Skeletal muscle cell (primary cell): ENCODE results near the gene FBXL22.

Experiments used
- DNase-seq: peaks from one replicate; pipeline ENCODE4 v3.0.0-alpha.2; 2010; ENCODE audit warnings: low read depth
- H3K4me3 ChIP-seq: 2 replicates; pipeline ENCODE4 v1.5.1; 2011; ENCODE audit warnings: low read depth, mild to moderate bottlenecking, control low read depth, low read length, moderate library complexity

The FBXL22 gene

GRCh38 chr15:63587527-63587926, 9.7 kb upstream of the FBXL22 start:
- no peak for DNase-seq
- no peak overlapping the region for H3K4me3 ChIP-seq

DNA sequence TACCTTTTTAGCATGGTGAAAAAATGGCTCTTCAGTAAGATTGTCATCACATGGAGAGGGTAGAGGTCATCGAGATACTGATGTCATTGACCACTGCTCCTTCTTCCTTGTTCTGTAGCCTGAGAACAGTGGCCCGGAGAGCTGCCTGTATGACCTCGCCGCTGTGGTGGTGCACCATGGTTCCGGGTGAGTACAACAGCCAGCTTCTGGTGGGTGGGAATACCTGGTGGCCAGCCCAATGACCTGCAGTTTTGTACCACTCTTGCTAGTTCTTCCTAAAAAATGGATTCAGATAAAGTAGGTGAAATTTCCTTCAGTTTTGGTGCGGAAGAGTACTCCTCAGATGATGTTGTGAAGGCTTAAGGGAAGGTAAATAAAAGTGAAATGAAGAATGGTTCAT, 8.4 kb upstream of the FBXL22 start:
- H3K4me3 ChIP-seq = no peak overlapping the region
- DNase-seq = no peak

- no peak for DNase-seq
- H3K4me3 ChIP-seq = no peak overlapping the region
Measured at GRCh38 chr15:63593705-63594671, 3.2 kb upstream of the FBXL22 start.

GRCh38 chr15:63595065-63595464, 2.1 kb upstream of the FBXL22 start:
- H3K4me3 ChIP-seq = no peak overlapping the region
- DNase-seq = no peak

- no peak for DNase-seq
- H3K4me3 ChIP-seq = no peak overlapping the region
Measured at GRCh38 chr15:63595688-63596087, 1.5 kb upstream of the FBXL22 start.

DNA sequence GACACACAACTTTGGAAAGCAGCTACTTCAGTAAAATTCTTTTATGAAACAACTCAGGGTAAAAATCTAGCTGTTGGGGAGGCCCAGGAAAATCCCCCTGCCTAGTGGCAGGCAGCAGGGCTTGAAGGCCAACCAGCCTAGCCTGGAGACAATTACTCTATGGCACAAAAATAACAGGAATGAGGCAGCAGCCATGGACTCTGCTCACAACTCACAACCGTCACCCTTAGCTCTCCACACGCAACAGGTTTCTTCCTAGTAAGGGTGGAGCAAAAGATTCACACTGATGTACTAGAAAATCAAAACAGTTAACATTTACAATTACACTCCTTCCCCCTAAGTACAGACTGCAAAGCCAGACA, 530 bp upstream of the FBXL22 start:
- no peak for DNase-seq
- no peak overlapping the region for H3K4me3 ChIP-seq

DNA sequence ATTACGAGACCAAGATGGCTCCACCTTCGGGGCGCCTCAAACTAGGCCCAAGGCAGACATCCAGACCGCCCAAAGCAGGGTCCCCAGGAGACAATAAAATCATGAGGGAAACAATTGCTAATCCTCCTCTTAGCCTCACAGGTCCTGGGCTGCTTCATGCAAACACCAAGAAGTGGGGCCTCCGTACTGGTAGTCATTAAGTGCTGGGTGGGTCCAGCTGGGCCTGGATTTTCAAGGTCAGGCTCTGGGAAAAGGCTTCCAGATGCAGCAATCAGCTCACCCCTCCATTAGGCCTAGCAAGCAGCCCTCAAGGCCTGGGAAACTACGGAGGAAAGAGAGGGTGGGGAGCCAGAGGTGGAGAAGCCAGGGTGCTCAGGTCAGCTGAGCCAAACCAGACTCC, 634 bp downstream of the FBXL22 start:
- peak overlapping the region; percentile 10 for H3K4me3 ChIP-seq

GRCh38 chr15:63598473-63599400, 1.6 kb downstream of the FBXL22 start:
- H3K4me3 ChIP-seq = no peak overlapping the region
- no peak for DNase-seq

More for the DNA sequence above, 634 bp downstream of the FBXL22 start:
- DNase-seq = no peak

DNA sequence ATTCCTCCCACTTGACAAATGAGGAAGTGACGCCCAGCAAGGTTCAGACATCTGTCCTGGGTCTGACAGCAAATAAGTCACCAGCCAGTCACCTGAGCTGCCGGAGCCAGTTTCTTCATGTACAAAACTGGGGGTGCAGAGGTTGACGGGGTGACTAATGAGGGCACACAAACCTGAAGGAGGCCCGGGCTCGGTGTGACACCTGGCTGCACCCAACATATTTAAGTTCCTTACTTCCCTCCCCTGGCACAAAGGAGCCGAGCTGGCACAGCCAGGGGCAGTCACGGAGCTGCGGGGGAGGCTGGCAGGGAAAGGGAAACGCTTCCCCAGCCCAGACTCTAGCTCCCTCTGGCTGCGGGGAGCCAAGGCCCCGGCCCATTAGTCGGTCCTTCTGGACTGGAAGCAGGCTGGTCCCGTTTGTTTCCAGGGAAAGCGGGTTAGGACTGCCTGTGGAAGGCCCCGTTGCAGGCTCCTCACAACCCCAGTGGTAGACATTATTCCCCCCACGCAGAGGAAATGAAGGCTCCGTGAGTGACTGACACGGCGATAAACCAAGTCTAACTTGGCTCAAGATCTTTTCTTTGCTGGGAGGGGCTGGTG, 2.3 kb downstream of the FBXL22 start:
- DNase-seq = no peak
- peak overlapping the region; percentile 55 for H3K4me3 ChIP-seq

DNA sequence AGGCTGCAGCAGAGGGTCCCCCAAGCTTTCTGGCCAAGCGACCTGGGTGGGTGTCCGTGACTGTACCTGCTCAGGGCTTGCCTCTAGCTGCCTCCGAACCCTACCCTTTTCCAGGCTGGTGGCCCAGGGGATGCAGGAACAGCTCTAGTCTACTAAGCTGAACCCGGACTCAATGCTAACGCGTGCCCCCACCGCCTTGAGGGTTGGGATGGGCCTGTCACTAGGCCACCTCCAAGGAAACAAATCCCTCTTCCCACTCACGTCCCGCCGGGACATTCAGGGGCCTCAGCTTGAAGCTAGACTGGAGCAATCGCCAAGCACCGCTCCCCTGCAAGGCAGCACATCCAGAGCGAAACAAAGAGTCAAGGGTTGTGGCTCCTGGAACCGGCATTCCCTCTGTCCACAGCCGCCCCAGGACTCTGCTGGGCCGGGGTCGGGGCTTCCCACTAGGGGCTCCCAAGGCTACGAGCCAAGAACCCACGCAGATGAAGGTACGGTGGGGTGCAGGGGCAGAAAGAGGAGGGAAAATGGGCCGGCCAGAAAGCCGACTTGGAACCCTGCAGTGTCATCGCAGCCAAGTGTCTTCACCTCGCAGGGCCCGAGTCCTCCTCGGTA, 2.9 kb downstream of the FBXL22 start:
- DNase-seq = no peak
- peak overlapping the region; percentile 55 for H3K4me3 ChIP-seq

DNA sequence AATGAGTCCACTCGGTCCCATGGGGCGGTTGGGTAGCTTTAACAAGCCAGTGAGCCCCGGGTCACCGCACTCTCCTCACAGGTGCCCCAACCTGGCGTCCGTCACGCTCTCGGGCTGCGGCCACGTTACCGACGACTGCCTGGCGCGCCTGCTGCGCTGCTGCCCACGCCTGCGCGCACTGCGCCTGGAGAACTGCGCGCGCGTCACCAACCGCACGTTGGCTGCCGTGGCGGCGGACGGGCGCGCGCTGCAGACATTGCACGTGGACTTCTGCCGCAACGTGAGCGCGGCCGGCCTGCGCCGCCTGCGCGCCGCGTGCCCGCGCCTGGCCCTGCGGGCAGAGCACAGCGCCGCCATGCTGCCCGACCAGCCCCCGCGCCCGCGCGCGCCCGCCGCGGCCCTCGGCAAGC, 3.4 kb downstream of the FBXL22 start:
- peak; percentile 85 for DNase-seq
- H3K4me3 ChIP-seq = peak overlapping the region; percentile 76

GRCh38 chr15:63601026-63601703, 4.0 kb downstream of the FBXL22 start:
- H3K4me3 ChIP-seq = peak overlapping the region; percentile 76
- no peak for DNase-seq

GRCh38 chr15:63601704-63602185, 4.6 kb downstream of the FBXL22 start:
- peak overlapping the region; percentile 76 for H3K4me3 ChIP-seq
- no peak for DNase-seq

DNA sequence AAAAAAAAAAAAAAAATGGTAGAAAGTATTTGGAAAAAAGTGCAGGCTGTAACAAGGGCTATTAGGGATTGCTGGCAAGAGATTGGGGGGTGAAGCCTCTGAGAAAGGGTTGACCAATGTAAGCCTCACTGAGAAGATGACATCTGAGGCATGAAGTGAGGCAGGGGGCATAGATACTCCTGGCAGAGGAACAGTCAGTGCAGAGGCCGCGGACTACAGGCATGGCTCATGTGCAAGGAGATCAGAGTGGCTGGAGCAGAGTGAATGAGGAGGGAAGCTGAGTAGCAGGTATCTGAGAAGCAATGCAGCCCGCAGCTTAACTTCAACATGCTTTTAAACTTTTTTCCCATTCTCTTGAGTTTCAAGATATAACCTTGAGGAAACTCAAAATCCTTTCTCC, 5.4 kb downstream of the FBXL22 start:
- no peak for DNase-seq
- no peak overlapping the region for H3K4me3 ChIP-seq

- DNase-seq = no peak
- H3K4me3 ChIP-seq = no peak overlapping the region
Measured at GRCh38 chr15:63603516-63603915, 6.3 kb downstream of the FBXL22 start.

DNA sequence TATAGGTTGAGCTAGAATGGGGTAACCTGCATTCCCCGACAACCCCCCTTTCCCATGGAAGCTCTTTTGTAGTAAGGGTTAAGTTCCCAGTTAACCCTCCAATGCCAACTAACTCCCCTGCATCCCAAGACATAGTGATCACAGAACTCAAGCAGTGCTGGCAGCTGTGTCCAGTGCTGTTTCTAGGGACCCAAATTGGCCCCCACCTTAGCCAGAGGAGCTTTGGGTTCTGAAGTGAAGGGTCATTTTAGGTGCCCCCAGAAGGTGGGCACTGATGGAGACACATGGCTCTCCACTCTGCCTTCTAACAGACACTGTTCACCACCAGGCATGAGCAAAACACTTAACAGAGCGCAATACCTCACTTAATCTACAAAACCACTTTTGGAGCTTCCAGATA, 7.1 kb downstream of the FBXL22 start:
- H3K4me3 ChIP-seq = no peak overlapping the region
- no peak for DNase-seq

GRCh38 chr15:63605036-63605435, 7.8 kb downstream of the FBXL22 start:
- DNase-seq = no peak
- H3K4me3 ChIP-seq = no peak overlapping the region

GRCh38 chr15:63605816-63606215, 8.6 kb downstream of the FBXL22 start:
- H3K4me3 ChIP-seq = no peak overlapping the region
- DNase-seq = no peak

DNA sequence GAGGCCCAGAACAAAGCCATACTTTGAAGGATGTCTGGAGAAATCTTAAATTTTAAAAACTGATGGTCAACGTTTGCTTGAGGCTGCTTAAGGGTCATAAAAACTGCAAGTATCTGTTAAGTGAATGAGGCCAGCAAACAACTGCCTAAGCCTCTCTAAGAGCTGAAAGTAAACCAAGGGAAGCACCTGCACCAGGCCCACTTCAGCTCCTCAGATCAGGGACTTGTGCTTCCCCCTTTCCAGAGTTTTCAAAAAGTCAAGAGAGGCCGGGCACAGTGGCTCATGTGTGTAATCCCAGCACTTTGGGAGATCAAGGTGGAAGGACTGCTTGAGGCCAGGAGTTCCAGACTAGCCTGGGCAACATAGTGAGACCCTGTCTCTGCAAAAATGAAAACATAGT, 9.1 kb downstream of the FBXL22 start:
- H3K4me3 ChIP-seq = no peak overlapping the region

More for the DNA sequence above, 9.1 kb downstream of the FBXL22 start:
- DNase-seq = no peak
